Measurements from ENCODE around the gene PALM.

Gene PALM

DNA sequence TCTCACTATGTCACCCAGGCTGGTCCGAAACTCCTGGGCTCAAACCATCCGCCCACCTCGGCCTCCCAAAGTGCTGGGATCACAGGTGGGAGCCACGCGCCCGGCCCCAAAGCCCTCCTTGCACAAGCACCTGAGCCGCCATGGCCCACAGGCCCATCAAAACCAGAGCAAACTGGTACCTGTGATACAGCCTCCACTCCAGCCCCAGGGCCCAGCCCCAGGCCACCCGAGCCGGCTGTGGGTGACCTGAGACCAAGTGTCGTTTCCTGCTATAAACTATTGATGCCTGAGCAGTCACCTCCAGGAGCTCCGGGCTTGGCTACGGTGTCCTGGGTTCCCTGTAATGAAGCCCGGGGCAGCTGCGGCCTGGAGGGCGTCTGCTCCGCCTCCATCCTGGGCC lies 78.8 kb downstream of the PALM start:
- TF ChIP-seq, protein P1, sequence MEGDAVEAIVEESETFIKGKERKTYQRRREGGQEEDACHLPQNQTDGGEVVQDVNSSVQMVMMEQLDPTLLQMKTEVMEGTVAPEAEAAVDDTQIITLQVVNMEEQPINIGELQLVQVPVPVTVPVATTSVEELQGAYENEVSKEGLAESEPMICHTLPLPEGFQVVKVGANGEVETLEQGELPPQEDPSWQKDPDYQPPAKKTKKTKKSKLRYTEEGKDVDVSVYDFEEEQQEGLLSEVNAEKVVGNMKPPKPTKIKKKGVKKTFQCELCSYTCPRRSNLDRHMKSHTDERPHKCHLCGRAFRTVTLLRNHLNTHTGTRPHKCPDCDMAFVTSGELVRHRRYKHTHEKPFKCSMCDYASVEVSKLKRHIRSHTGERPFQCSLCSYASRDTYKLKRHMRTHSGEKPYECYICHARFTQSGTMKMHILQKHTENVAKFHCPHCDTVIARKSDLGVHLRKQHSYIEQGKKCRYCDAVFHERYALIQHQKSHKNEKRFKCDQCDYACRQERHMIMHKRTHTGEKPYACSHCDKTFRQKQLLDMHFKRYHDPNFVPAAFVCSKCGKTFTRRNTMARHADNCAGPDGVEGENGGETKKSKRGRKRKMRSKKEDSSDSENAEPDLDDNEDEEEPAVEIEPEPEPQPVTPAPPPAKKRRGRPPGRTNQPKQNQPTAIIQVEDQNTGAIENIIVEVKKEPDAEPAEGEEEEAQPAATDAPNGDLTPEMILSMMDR (IDR thresholded peaks at IDR 0.05; ENCODE audit: unreplicated experiment in 3 of 3): no peak
- Mint-ChIP-seq H3K27me3 (ENCODE audit: low read depth) (peaks cover 4% of the 10 kb centered on the region), H3K27ac (peak overlapping the region in 2 of 3 experiments; percentile 51 to 54), H3K9me3 (no peaks in the 10 kb centered on the region), H3K36me3 (ENCODE audit: low read depth) (no peaks in the 10 kb centered on the region), H3K4me3 (no peak overlapping the region), H3K4me1 (peaks cover 21% of the 10 kb centered on the region)

DNA sequence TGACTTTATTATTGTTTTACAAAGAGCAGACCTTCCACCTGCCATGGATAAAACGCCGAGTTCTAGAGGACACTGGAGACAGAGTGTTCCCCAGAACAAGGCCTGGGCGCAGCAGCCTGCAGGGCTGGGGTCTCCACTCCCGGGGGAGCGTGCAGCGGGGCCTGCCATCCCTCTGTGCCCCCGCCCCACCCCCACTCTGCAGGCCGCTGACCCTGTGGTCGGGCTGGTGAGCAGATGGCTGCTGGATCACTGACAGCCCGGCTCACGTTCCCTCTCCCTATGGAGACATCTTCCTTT lies 79.9 kb downstream of the PALM start:
- Mint-ChIP-seq H3K27me3 (ENCODE audit: low read depth) (peaks cover 4% of the 10 kb centered on the region), H3K27ac (peak overlapping the region; percentile 81 to 89 (median 81)), H3K4me1 (peaks cover 14% of the 10 kb centered on the region), H3K36me3 (ENCODE audit: low read depth) (no peaks in the 10 kb centered on the region), H3K4me3 (peak overlapping the region in 1 of 3 experiments; percentile 21), H3K9me3 (no peaks in the 10 kb centered on the region)
- TF ChIP-seq, protein P1 (IDR thresholded peaks at IDR 0.05; ENCODE audit: unreplicated experiment in 3 of 3): no peak

DNA sequence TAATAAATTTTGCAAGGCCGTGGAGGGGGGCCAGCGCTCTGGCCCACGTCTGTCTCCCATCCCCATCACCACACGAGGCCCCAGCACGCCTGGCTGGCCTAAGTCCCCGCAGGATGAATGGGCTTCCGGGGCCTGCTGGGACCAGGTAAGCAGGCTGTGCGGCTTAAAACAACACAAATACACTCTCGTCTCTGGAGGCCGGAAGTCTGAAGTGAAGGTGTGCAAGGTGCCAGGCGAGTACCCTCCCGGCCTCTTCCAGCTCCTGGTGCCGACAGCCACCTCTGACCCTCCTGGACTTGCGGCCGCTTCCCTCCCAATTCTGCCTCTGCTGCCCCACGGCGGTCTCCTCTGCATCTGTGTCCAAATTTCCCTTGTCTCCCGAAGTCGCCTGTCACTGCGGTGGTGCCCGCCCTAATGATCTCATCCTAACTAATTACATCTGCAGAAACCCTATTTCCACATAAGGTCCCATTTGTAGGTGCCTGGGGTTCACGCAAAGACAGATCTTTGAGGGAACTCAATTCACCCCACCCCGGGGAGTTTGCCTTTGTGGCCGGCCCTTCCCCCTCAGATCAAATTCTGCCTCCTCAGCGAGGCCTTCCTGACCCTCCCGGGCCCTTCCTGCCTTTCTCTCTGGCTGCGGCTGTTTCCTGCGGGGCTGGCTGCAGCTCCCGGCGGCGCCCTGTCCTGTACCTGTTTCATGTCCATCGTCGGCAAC lies 80.4 kb downstream of the PALM start:
- H3K4me1 Mint-ChIP-seq: peaks cover 14% of the 10 kb centered on the region
- TF ChIP-seq, protein P1 (IDR thresholded peaks at IDR 0.05; ENCODE audit: unreplicated experiment in 3 of 3): no peak
- H3K27me3 Mint-ChIP-seq (ENCODE audit: low read depth): peaks cover 4% of the 10 kb centered on the region
- H3K36me3 Mint-ChIP-seq (ENCODE audit: low read depth): no peaks in the 10 kb centered on the region
- no peaks in the 10 kb centered on the region for H3K9me3 Mint-ChIP-seq
- peak overlapping the region; percentile 81 to 89 (median 81) for H3K27ac Mint-ChIP-seq
- peak overlapping the region; percentile 19 to 42 (median 21) for H3K4me3 Mint-ChIP-seq

DNA sequence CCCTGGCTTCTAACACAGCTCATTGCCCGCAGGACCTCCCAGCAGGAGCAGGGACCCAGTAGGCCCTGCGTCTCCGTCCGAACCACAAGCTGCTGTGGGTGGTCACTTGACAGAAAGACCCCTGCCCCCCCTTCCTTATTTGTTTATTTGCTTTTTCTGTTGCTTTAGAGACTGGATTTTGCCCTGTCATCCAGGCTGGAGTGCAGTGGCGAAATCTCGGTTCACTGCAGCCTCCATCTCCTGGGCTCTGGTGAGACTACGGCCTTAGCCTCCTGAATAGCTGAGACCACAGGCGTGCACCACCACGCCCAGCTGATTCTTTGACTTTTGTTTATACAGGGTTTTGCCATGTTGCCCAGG lies 80.9 kb downstream of the PALM start:
- Mint-ChIP-seq H3K27me3 (ENCODE audit: low read depth) (peaks cover under 1% of the 10 kb centered on the region), H3K36me3 (ENCODE audit: low read depth) (no peaks in the 10 kb centered on the region), H3K4me3 (peak overlapping the region; percentile 21 to 42 (median 38)), H3K9me3 (no peaks in the 10 kb centered on the region), H3K27ac (peak overlapping the region; percentile 81 to 89 (median 81)), H3K4me1 (peaks cover 14% of the 10 kb centered on the region)
- TF ChIP-seq, protein P1 (IDR thresholded peaks at IDR 0.05; ENCODE audit: unreplicated experiment in 3 of 3): no peak

DNA sequence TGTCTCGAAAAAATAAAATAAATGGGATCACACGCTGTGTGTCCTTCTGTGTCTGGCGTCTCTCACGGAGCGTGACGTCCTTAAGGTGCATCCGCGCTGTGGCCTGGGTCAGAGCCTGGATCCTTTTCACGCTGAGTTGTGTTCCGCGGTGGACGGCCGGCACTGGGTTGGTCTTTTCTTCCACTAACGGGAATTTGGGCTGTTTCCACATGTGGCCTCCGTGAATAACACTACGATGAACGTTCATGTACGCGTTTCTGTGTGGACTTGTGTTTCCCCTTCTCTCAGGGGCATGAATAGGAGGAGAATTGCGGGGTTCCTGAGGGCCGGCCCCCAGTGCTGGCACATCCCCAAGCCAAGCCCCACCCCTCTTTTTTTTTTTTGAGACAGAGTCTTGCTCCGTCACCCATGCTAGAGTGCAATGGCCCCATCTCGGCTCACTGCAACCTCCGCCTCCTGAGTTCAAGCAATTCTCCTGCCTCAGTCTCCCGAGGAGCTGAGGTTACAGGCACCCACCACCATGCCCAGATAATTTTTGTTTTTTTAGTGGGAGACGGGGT lies 82.4 kb downstream of the PALM start:
- Mint-ChIP-seq H3K4me1 (peaks cover 14% of the 10 kb centered on the region), H3K9me3 (no peaks in the 10 kb centered on the region), H3K36me3 (ENCODE audit: low read depth) (no peaks in the 10 kb centered on the region), H3K27me3 (ENCODE audit: low read depth) (no peaks in the 10 kb centered on the region), H3K4me3 (peak overlapping the region in 1 of 3 experiments; percentile 32), H3K27ac (peak overlapping the region; percentile 66 to 85 (median 69))
- TF ChIP-seq, protein P1 (IDR thresholded peaks at IDR 0.05; ENCODE audit: unreplicated experiment in 3 of 3): no peak

Data from nephron (organoid).